ENCODE measurements around the gene LHCGR. TPM values are rescaled to one million over a fixed set of nuclear protein-coding genes. Genes with fewer than 3 reads are reported as not detected.
A peak's percentile ranks its signal among the peaks of the same experiment; 100 is the strongest.

The LHCGR gene
- total RNA-seq = not detected in 2 replicates

DNA sequence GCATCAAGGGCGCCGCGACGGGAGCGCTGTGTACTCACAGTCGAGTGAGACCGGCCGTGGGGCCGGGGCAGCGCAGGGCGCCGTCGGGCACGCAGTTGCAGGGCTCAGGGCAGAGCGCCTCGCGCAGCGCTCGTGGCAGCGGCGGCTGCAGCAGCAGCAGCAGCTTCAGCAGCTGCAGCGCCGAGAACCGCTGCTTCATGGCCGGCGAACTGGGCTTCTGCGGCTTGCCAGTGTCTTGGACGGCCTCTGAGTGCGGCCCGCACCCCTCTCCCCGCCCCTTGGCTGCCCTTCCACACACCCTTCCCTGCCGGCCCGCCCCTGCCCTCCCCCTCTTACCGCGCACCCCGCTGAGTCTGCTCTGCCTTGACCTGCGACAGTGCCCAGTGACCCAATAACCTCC lies at the start of gene LHCGR:
Gene LHCGR, minus strand, starts transcription at position 252 of the 400 bp plus-strand sequence. Its CDS starts 53 bp downstream, at position 199.
- Histone ChIP-seq H3K4me3 (ENCODE audit: low read depth, low read length) (no peak within 1 kb of the TSS), H3K27me3 (ENCODE audit: control insufficient read depth, insufficient read depth, low read length) (peaks cover 3% of the 10 kb centered on the region), H3K36me3 (ENCODE audit: control insufficient read depth, insufficient read depth, low read length) (no peaks in the 10 kb centered on the region)
- DNase-seq (ENCODE audit: low read depth) (no peak), FAIRE-seq (no peak)
- TF ChIP-seq, protein P1, sequence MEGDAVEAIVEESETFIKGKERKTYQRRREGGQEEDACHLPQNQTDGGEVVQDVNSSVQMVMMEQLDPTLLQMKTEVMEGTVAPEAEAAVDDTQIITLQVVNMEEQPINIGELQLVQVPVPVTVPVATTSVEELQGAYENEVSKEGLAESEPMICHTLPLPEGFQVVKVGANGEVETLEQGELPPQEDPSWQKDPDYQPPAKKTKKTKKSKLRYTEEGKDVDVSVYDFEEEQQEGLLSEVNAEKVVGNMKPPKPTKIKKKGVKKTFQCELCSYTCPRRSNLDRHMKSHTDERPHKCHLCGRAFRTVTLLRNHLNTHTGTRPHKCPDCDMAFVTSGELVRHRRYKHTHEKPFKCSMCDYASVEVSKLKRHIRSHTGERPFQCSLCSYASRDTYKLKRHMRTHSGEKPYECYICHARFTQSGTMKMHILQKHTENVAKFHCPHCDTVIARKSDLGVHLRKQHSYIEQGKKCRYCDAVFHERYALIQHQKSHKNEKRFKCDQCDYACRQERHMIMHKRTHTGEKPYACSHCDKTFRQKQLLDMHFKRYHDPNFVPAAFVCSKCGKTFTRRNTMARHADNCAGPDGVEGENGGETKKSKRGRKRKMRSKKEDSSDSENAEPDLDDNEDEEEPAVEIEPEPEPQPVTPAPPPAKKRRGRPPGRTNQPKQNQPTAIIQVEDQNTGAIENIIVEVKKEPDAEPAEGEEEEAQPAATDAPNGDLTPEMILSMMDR (IDR thresholded peaks at IDR 0.05; ENCODE audit: insufficient read depth, low read length, severe bottlenecking) = no peak

DNA sequence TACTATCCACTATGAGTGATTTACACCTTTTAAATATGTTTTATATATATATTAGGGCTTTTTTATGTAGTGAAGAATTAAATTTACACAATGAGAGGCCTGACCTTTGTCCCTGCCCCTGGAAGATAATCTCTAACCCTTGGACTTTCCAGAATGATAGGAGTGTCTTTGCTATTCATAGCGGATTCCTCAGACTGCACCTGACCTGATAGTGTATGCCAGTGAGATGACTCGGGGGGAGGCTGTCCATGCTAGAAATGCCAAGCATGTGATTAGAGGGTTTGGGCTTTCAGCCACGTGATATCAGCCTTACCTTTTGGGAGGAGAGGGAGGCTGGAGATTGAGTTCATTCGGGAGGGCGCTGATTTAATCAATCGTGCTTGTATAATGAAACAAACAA lies 44.1 kb upstream of the LHCGR start:
- Histone ChIP-seq H3K27me3 (ENCODE audit: control insufficient read depth, insufficient read depth, low read length) (no peaks in the 10 kb centered on the region), H3K36me3 (ENCODE audit: control insufficient read depth, insufficient read depth, low read length) (no peaks in the 10 kb centered on the region), H3K4me3 (ENCODE audit: low read depth, low read length) (no peak overlapping the region)
- FAIRE-seq (no peak), DNase-seq (ENCODE audit: low read depth) (no peak)
- TF ChIP-seq, protein P1 (IDR thresholded peaks at IDR 0.05; ENCODE audit: insufficient read depth, low read length, severe bottlenecking) = no peak

DNA sequence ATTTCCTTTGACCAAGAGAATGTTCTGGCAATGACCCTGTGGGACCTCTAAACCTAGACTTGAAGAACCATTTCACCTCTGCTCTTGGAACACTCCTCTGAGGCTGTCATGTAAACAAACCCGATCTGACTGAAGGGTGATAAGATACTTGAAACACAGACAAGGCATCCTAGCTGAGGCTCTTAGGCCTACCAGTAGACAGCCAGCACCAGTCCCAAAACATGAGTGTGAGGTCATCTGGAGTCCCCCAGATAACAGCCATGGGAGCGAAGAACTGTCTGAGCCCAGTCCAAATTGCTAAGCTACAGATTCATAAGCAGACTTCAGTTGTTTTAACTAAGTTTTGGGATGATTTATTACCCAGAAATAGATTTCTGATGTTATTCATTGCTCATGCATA lies 39.5 kb upstream of the LHCGR start:
- DNase-seq (ENCODE audit: low read depth) (no peak), FAIRE-seq (peak; percentile 40)
- TF ChIP-seq, protein P1 (IDR thresholded peaks at IDR 0.05; ENCODE audit: insufficient read depth, low read length, severe bottlenecking) = no peak
- Histone ChIP-seq H3K36me3 (ENCODE audit: control insufficient read depth, insufficient read depth, low read length) (no peaks in the 10 kb centered on the region), H3K27me3 (ENCODE audit: control insufficient read depth, insufficient read depth, low read length) (no peaks in the 10 kb centered on the region), H3K4me3 (ENCODE audit: low read depth, low read length) (no peak overlapping the region)

DNA sequence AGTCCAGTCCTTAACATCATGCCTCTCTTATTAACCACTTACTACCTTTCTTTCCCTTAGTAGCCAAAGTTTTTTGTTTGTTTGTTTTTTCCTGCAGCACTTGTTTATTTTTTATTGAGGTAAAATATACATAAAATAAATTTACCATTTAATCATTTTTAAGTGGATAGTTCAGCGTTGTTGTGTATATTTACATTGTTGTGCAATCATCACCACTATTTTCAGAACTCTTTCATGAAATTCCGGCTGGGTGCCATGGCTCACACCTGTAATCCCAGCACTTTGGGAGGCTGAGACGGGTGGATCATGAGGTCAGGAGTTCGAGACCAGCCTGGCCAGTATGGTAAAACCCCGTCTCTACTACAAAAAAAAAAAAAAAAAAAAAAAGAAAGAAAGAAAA lies 38.1 kb upstream of the LHCGR start:
- TF ChIP-seq, protein P1 (IDR thresholded peaks at IDR 0.05; ENCODE audit: insufficient read depth, low read length, severe bottlenecking) = no peak
- no peaks in the 10 kb centered on the region for H3K27me3 ChIP-seq (ENCODE audit: control insufficient read depth, insufficient read depth, low read length)
- no peak overlapping the region for H3K4me3 ChIP-seq (ENCODE audit: low read depth, low read length)
- DNase-seq (ENCODE audit: low read depth) (no peak), FAIRE-seq (no peak)
- H3K36me3 ChIP-seq (ENCODE audit: control insufficient read depth, insufficient read depth, low read length) = no peaks in the 10 kb centered on the region

DNA sequence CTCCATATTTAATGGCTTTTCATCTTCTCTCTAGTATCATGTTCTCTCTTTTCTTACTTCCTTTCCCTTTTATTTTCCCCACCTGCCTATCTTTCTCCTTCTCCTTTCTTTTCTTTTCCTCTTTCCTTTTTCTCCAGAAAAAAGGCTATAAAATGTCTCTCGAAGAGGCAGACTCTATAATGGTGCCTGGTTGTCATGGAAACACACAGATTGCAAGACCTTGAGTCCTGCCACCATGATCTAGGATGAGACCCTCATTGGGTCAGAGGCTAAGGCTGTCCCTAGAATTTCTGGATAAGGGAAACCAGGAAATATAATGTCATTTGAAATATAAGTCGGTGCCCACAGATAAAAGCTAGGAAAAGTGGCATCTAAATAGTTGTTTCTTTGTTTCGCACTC lies 36.5 kb upstream of the LHCGR start:
- no peak overlapping the region for H3K4me3 ChIP-seq (ENCODE audit: low read depth, low read length)
- TF ChIP-seq, protein P1 (IDR thresholded peaks at IDR 0.05; ENCODE audit: insufficient read depth, low read length, severe bottlenecking) = no peak
- FAIRE-seq (no peak), DNase-seq (ENCODE audit: low read depth) (no peak)
- H3K36me3 ChIP-seq (ENCODE audit: control insufficient read depth, insufficient read depth, low read length) = no peaks in the 10 kb centered on the region
- H3K27me3 ChIP-seq (ENCODE audit: control insufficient read depth, insufficient read depth, low read length) = no peaks in the 10 kb centered on the region

DNA sequence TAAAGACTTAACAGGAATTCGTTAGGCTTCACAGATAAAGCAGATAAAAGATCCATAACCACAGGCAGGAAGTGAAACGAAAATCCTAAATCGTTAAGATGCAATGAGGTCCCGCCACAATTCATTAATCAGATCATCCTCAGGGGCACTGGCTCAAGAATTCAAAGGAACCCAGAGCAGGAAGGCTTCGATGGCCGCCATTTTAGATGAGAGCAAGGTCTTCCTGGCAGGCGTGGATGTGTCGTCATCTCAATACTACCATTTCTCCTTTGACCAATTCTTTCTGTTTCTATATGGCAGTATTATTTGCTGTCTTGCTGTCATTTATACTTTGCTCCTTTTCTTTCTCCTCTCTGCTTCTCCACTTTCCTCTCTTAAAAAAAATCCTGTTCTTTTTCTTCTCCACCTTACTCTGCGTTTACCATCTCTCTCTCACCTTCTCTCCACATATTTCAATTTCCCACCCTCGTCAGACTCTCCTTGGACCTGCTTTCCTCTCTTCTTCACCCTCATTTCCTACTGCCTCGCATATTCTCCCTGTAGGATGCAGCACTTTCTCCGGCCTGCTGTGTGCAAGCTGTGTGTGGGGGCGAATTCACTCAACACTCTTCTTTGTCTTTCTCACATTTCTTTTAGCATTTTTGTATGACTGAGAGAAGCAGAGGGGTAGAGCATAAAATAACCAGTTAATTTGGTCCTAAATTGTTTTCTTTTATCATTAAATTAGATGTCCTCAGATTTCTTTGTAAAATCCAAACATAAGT lies 35.1 kb upstream of the LHCGR start:
- DNase-seq (ENCODE audit: low read depth) (no peak), FAIRE-seq (no peak)
- H3K27me3 ChIP-seq (ENCODE audit: control insufficient read depth, insufficient read depth, low read length) = no peaks in the 10 kb centered on the region
- H3K4me3 ChIP-seq (ENCODE audit: low read depth, low read length) = no peak overlapping the region
- TF ChIP-seq, protein P1 (IDR thresholded peaks at IDR 0.05; ENCODE audit: insufficient read depth, low read length, severe bottlenecking) = no peak
- no peaks in the 10 kb centered on the region for H3K36me3 ChIP-seq (ENCODE audit: control insufficient read depth, insufficient read depth, low read length)

All from bronchial epithelial cell (primary cell).